Ishikawa (cell line): Measurements from ENCODE around the gene RACGAP1.

ENCODE experiments used
- CEBPB ChIP-seq: IDR thresholded peaks from 2 replicates; pipeline ENCODE4 v1.6.1; 2012
- CREB1 ChIP-seq: IDR thresholded peaks from 2 replicates; pipeline ENCODE4 v1.6.1; 2012; ENCODE audit warnings: low read depth
- EGR1 ChIP-seq: IDR thresholded peaks from 2 replicates; pipeline ENCODE4 v1.6.1; 2012
- EP300 ChIP-seq: IDR thresholded peaks from 2 replicates; pipeline ENCODE4 v1.6.1; 2012; ENCODE audit warnings: borderline replicate concordance
- FOXM1 ChIP-seq: IDR thresholded peaks from 2 replicates; pipeline ENCODE4 v1.6.1; 2012; ENCODE audit warnings: low read depth, borderline replicate concordance
- MAX ChIP-seq: IDR thresholded peaks from 2 replicates; pipeline ENCODE4 v1.6.1; 2012
- NFIC ChIP-seq: IDR thresholded peaks from 2 replicates; pipeline ENCODE4 v1.6.1; 2012
- RAD21 ChIP-seq: IDR thresholded peaks from 2 replicates; pipeline ENCODE4 v1.6.1; 2012; ENCODE audit warnings: low read depth
- REST ChIP-seq: IDR thresholded peaks from 2 replicates; pipeline ENCODE4 v1.6.1; 2012; ENCODE audit warnings: low read depth, mild to moderate bottlenecking
- TAF1 ChIP-seq: IDR thresholded peaks from 2 replicates; pipeline ENCODE4 v1.6.1; 2012; ENCODE audit warnings: low read depth, mild to moderate bottlenecking
- TCF12 ChIP-seq: IDR thresholded peaks from 2 replicates; pipeline ENCODE4 v1.6.1; 2012; ENCODE audit warnings: low read depth
- TEAD4 ChIP-seq: IDR thresholded peaks from 2 replicates; pipeline ENCODE4 v1.6.1; 2012
- USF1 ChIP-seq: IDR thresholded peaks from 2 replicates; pipeline ENCODE4 v1.6.1; 2012
- YY1 ChIP-seq: IDR thresholded peaks from 2 replicates; pipeline ENCODE4 v1.6.1; 2012; ENCODE audit warnings: low read depth
- ZBTB7A ChIP-seq: IDR thresholded peaks from 2 replicates; pipeline ENCODE4 v1.6.1; 2012; ENCODE audit warnings: low read depth

RACGAP1 gene

GRCh38 chr12:49952391-49953055 lies 72.8 kb downstream of the RACGAP1 start:
- no peak for TF ChIP-seq ZBTB7A
- no peak for TF ChIP-seq YY1

- TF ChIP-seq ZBTB7A (no peak), RAD21 (no peak), MAX (no peak), TCF12 (no peak), EP300 (no peak), TEAD4 (no peak), TAF1 (no peak), FOXM1 (no peak), REST (no peak), USF1 (no peak), YY1 (no peak), CREB1 (no peak), EGR1 (no peak), CEBPB (no peak), NFIC (no peak)
Measured at GRCh38 chr12:49951411-49952240, 73.7 kb downstream of the RACGAP1 start.

- TF ChIP-seq TEAD4 (no peak), FOXM1 (no peak), USF1 (no peak), RAD21 (no peak)
Measured at GRCh38 chr12:49950273-49951251, 74.7 kb downstream of the RACGAP1 start, which contains the start of gene AQP2. Gene AQP2, plus strand, starts transcription at chr12:49950737. Its CDS starts 94 bp downstream, at chr12:49950831.

- no peak for TF ChIP-seq MAX
- TF ChIP-seq ZBTB7A: no peak
- no peak for TF ChIP-seq CEBPB
- TF ChIP-seq REST: no peak
- TF ChIP-seq RAD21: no peak
- no peak for TF ChIP-seq TAF1
- TF ChIP-seq EP300: no peak
- no peak for TF ChIP-seq TEAD4
- no peak for TF ChIP-seq TCF12
- TF ChIP-seq USF1: no peak
- TF ChIP-seq FOXM1: no peak
Measured at GRCh38 chr12:49949866-49950265, 75.4 kb downstream of the RACGAP1 start.
